Ovary (tissue), 10 donors: ENCODE results near the gene TTC33. TPM values are rescaled to one million over a fixed set of nuclear protein-coding genes. Genes with fewer than 3 reads are reported as not detected.
A peak's percentile ranks its signal among the peaks of the same experiment; 100 is the strongest.

Experiments
- DNase-seq, 5 donors: peaks; one replicate each; pipeline ENCODE4 v3.0.0-alpha.2; 2019 to 2020
- H3K27ac ChIP-seq, 2 donors: fragments of 200-600 bp; one replicate each; pipeline versions ENCODE4 v1.5.1 to v1.8.0; 2019 to 2022
- H3K27me3 ChIP-seq: fragments of 200-600 bp; one replicate; pipeline ENCODE4 v1.8.0; 2022
- H3K36me3 ChIP-seq: fragments of 200-600 bp; sonication (generic); one replicate; pipeline ENCODE4 v1.5.1; 2019
- H3K4me1 ChIP-seq: one replicate; pipeline ENCODE4 v1.8.1; 2013; ENCODE audit warnings: mild to moderate bottlenecking, moderate library complexity; ENCODE audit not compliant: insufficient read depth
- H3K4me3 ChIP-seq: fragments of 200-600 bp; sonication (generic); one replicate; pipeline ENCODE4 v1.5.1; 2017
- H3K9me3 ChIP-seq, 2 donors: fragments of 200-600 bp in 1 of 2; sonication (generic) in 1 of 2; one replicate each; pipeline versions ENCODE4 v1.5.1 to v1.8.1; 2013 to 2019; ENCODE audit warnings: mild to moderate bottlenecking in 1 of 2, moderate library complexity in 1 of 2
- EP300 ChIP-seq: sonication (generic); formaldehyde crosslinking; IDR thresholded peaks from one replicate; pipeline ENCODE4 v1.6.1; 2017; ENCODE audit warnings: antibody characterized with exemption
- POLR2A ChIP-seq: fragments of 450-650 bp; IDR thresholded peaks from one replicate; pipeline ENCODE4 v1.6.1; 2017; ENCODE audit warnings: antibody characterized with exemption, mild to moderate bottlenecking, moderate library complexity
- WGBS, 3 donors: extraction: QIAGEN DNeasy Blood & Tissue Kit in 1 of 3; methylation state at CpG; one replicate each; pipeline versions ENCODE4 v1.1.5 to v1.1.7; 2013 to 2017; 5-methylcytosine and 5-hydroxymethylcytosine counted together
- intact Hi-C, 4 donors: fragments of 100-400 bp; cut with DNase I; formaldehyde crosslinking; loops; one replicate each; pipeline versions ENCODE4 v1.11.0 to v1.15.1; 2022 to 2023
- long read RNA-seq, 3 donors: library from polyadenylated mRNA in 2 of 3; unstranded in 2 of 3; transcript quantifications; one replicate each; pipeline ENCODE4 v2.0.0 and lab custom pipeline, GENCODE V29; 2021 to 2026
- polyA plus RNA-seq, 2 donors: library from polyadenylated mRNA; stranded (reverse); fragments of 200-250 nt in 1 of 2; fragments of 350-450 nt in 1 of 2; fragmentation: Illumina TruSeq in 1 of 2; extraction: RNeasy Lipid Tissue Mini Kit (QIAGEN cat#74804) in 1 of 2; gene quantifications; one replicate each; pipeline ENCODE4 v1.2.3, GENCODE V29; 2013 to 2014
- total RNA-seq, 7 donors: library from RNA; depleted of rRNA in 2 of 7; stranded (reverse); fragments of >200 nt in 2 of 7; fragmentation: NEBNext Ultra II Directional in 3 of 7; extraction: Animal tissue kit (Norgen Biotek cat#: 25700) in 3 of 7; gene quantifications; one replicate each; pipeline versions ENCODE4 v1.1.0 to v1.2.4, GENCODE V29; 2016 to 2023
- TF ChIP-seq, protein P1 (sequence below), 3 donors: fragments of 450-650 bp in 2 of 3; fragments of 200-600 bp in 1 of 3; IDR thresholded peaks; one replicate each; pipeline versions ENCODE4 v1.5.1 to v1.8.0; 2016 to 2022; ENCODE audit warnings: antibody characterized with exemption in 3 of 3, mild to moderate bottlenecking in 1 of 3
- donor health status: DM: no; HTN: no; CAD: no; lungs with moderate emphysema.
- donor health status: DM: no; HTN: no; CAD: no.
- donor health status: Bipolar disorder and iron deficiency.
- donor health status: DM: yes; HTN: yes; CAD: no.
- donor health status: DM: no; HTN: no; CAD: no.
- donor health status: DM: yes; HTN: yes; CAD: no.

TTC33 gene
- total RNA-seq: 10 to 100 TPM; 15.7 to 26.0 (median 19.6) TPM
- polyA plus RNA-seq: 10 to 100 TPM; 10.6 to 11.6 TPM
- long read RNA-seq, donor 1, transcript TTC33-201 (5 exons, 2,612 nt): major isoform, 20 of 27 reads
- long read RNA-seq, donor 1, partial matches to known transcripts: 4 of 27 reads
- long read RNA-seq, donor 1, other reads (novel, unspliced or antisense): 3 of 27 reads
- long read RNA-seq, donor 2, transcript TTC33-201 (5 exons, 2,612 nt): major isoform, 8 of 9 reads
- long read RNA-seq, donor 2, partial matches to known transcripts: 0 of 9 reads
- long read RNA-seq, donor 2, other reads (novel, unspliced or antisense): 0 of 9 reads
- long read RNA-seq, donor 3, transcript TTC33-201 (5 exons, 2,612 nt): major isoform, 27 of 33 reads
- long read RNA-seq, donor 3, partial matches to known transcripts: 2 of 33 reads
- long read RNA-seq, donor 3, other reads (novel, unspliced or antisense): 2 of 33 reads

DNA sequence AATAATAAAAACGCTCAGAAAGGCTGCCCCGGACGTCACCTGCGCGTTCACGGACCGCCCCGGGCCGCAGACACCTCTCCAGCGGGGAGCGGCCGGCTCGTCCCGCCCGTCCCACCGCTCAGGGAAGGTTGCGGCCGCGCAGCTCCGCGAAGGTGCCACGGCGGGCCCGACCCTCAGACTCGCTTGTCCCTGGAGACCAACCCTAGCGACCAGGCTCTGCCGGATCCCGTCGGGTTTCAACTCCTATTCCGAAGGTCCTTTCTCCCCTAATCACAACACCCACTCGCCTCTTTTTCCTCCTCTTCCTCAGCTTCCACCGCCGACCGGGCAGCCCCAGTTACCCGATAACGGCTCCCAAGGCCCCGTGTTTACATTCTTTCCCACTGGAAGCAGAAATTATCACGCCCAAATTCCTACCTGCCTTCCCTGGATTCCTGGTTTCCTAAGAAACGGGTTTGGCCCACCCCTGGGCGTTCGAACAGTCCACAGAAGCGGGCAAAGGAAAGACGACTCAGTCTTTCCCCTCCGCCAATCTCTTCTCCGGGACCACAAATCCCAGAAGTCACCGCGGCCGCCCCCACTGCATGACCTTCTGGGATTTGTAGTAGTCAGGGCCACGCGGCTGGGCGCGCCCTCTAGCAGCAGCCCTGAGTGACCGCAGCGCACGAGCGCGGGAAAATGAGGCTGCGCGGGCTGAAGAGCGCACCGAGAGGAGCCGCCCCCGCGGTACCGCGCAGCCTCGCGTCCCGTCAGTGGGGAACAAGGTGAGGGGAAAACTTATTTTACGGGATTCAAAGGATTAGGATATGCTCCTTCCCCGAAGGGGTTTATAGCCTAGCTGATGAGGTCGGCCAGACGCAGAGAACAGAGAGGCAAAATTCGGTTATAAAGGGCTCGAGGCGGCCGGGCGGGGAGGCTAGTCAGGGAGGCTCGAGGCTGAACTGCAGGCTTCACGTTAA lies at the start of gene TTC33:
TSS of gene TTC33 (minus strand) at position 555 of the 959 bp plus-strand sequence. CDS start 8,943 bp downstream, outside the sequence.
- Histone ChIP-seq H3K9me3 (no peaks in the 10 kb centered on the region), H3K36me3 (no peaks in the 10 kb centered on the region), H3K27ac (peak within 1 kb of the TSS; percentile 90 to 94), H3K27me3 (no peaks in the 10 kb centered on the region), H3K4me3 (peak within 1 kb of the TSS; percentile 71), H3K4me1 (peaks cover 4% of the 10 kb centered on the region)
- WGBS, 3 donors: 3 to 5% (median 3%) methylated on average over 79 to 80 of the region's 80 CpGs
- intact Hi-C loops: loop anchor here in 2 of 4 donors (10.0 kb wide), 2 partner anchors 79 to 119 kb away; partner anchors contain the start of gene RPL37 (in 1 of the 2)
- DNase-seq: peak; percentile 93 to 96 (median 95)
- TF ChIP-seq, protein P1, sequence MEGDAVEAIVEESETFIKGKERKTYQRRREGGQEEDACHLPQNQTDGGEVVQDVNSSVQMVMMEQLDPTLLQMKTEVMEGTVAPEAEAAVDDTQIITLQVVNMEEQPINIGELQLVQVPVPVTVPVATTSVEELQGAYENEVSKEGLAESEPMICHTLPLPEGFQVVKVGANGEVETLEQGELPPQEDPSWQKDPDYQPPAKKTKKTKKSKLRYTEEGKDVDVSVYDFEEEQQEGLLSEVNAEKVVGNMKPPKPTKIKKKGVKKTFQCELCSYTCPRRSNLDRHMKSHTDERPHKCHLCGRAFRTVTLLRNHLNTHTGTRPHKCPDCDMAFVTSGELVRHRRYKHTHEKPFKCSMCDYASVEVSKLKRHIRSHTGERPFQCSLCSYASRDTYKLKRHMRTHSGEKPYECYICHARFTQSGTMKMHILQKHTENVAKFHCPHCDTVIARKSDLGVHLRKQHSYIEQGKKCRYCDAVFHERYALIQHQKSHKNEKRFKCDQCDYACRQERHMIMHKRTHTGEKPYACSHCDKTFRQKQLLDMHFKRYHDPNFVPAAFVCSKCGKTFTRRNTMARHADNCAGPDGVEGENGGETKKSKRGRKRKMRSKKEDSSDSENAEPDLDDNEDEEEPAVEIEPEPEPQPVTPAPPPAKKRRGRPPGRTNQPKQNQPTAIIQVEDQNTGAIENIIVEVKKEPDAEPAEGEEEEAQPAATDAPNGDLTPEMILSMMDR (IDR thresholded peaks at IDR 0.05): peak; percentile 41 to 80 (median 68)
- no peak for TF ChIP-seq EP300
- TF ChIP-seq POLR2A: peak; percentile 58

DNA sequence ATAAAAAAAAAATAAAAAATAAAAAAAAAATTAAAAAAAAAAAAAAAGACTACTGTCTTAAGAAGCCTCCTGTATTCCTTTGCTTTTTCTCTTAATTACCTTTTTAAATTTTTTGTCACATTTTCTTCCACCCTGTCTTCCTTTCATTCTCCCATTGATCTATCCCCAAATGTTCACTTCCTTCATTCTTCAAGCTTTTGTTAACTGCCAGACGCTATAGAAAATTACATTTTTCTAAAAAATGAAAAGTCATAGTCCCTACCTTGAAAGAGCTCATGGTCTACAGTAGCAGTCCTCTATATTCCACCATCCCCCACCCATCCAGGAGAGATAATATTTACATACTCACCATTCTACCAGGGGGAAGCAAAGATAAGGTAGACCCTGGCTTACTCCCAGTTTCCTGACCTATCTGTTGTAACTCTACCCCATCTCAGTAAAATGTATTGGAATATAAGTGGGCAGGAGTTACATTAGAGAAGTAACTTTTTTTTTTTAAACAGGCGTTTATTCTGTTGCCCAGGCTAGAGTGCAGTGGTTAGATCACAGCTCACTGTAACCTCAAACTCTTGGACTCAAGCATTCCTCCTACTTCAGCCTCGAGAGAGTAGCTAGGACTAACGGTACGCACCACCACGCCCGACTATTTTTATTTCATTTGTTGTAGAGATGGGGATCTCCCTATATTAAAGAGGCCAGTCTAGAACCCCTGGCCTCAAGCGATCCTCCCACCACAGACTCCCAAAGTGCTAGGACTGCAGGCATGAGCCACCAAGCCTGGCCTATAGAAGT lies 46.2 kb upstream of the TTC33 start:
- Histone ChIP-seq H3K36me3 (no peaks in the 10 kb centered on the region), H3K4me3 (no peak overlapping the region), H3K27ac (no peak overlapping the region), H3K9me3 (no peaks in the 10 kb centered on the region), H3K27me3 (no peaks in the 10 kb centered on the region), H3K4me1 (no peaks in the 10 kb centered on the region)
- DNase-seq: no peak
- WGBS, 3 donors: 88 to 92% (median 88%) methylated on average over 8 of the region's 8 CpGs
- intact Hi-C loops: no loop called here
- no peak for TF ChIP-seq EP300
- no peak for TF ChIP-seq POLR2A
- TF ChIP-seq, protein P1 (IDR thresholded peaks at IDR 0.05): no peak

GRCh38 chr5:40799258-40799657 lies 43.5 kb upstream of the TTC33 start:
- Histone ChIP-seq H3K4me3 (peak overlapping the region; percentile 95), H3K36me3 (no peaks in the 10 kb centered on the region), H3K9me3 (no peaks in the 10 kb centered on the region), H3K4me1 (peaks cover 4% of the 10 kb centered on the region), H3K27ac (no peak overlapping the region), H3K27me3 (no peaks in the 10 kb centered on the region)
- 0% methylated on average over 1 of the region's 1 CpG for WGBS, 3 donors
- intact Hi-C loops: no loop called here
- TF ChIP-seq, protein P1 (IDR thresholded peaks at IDR 0.05): no peak
- no peak for TF ChIP-seq EP300
- TF ChIP-seq POLR2A: no peak
- DNase-seq: no peak

- Histone ChIP-seq H3K4me3 (peak overlapping the region; percentile 95), H3K9me3 (no peaks in the 10 kb centered on the region), H3K27ac (peak overlapping the region; percentile 93 to 96), H3K36me3 (no peaks in the 10 kb centered on the region), H3K27me3 (no peaks in the 10 kb centered on the region), H3K4me1 (peaks cover 4% of the 10 kb centered on the region)
- TF ChIP-seq POLR2A (no peak), EP300 (no peak)
- TF ChIP-seq, protein P1 (IDR thresholded peaks at IDR 0.05): no peak
- intact Hi-C loops: no loop called here
- no peak for DNase-seq
- WGBS, 3 donors: 2% methylated on average over 7 of the region's 7 CpGs
These were observed 43.0 kb upstream of the TTC33 start for GRCh38 chr5:40798801-40799210.
